NCI-H1105 (cell line): ENCODE results near the gene TMC4.
A peak's percentile ranks its signal among the peaks of the same experiment; 100 is the strongest.

Experiments used
- DNase-seq: peaks from one replicate; lab custom pipeline; 2025; lab: John Stamatoyannopoulos, UW

The TMC4 gene

GRCh38 chr19:54155694-54156093 is 17.3 kb downstream of the TMC4 start:
- DNase-seq = no peak

- no peak for DNase-seq
Observed at GRCh38 chr19:54154603-54155345, 18.2 kb downstream of the TMC4 start.

- no peak for DNase-seq
Observed at GRCh38 chr19:54153731-54154326, 19.1 kb downstream of the TMC4 start.

GRCh38 chr19:54152878-54153524 is 20.0 kb downstream of the TMC4 start:
- DNase-seq = no peak

- no peak for DNase-seq
Observed at GRCh38 chr19:54152267-54152666, 20.7 kb downstream of the TMC4 start.

GRCh38 chr19:54151362-54152035 is 21.5 kb downstream of the TMC4 start:
- no peak for DNase-seq

- DNase-seq = no peak
Observed at GRCh38 chr19:54149021-54149812, 23.7 kb downstream of the TMC4 start.

GRCh38 chr19:54148158-54148557 is 24.8 kb downstream of the TMC4 start:
- DNase-seq = no peak

GRCh38 chr19:54147676-54148075 is 25.3 kb downstream of the TMC4 start:
- no peak for DNase-seq

- no peak for DNase-seq
Observed at GRCh38 chr19:54145541-54146158, 27.3 kb downstream of the TMC4 start.

- no peak for DNase-seq
Observed at GRCh38 chr19:54142166-54142780, 30.7 kb downstream of the TMC4 start.

GRCh38 chr19:54141356-54141755 is 31.6 kb downstream of the TMC4 start:
- no peak for DNase-seq

- DNase-seq = no peak
Observed at GRCh38 chr19:54138489-54139256, 34.3 kb downstream of the TMC4 start.

GRCh38 chr19:54137699-54138488 is 35.1 kb downstream of the TMC4 start, which contains the start of gene CNOT3:
Gene CNOT3 (plus strand): TSS chr19:54137762. CDS start chr19:54142979, 5,217 bp downstream.
- peak; percentile 18 for DNase-seq

GRCh38 chr19:54136864-54137698 is 35.9 kb downstream of the TMC4 start:
- DNase-seq = peak; percentile 100

- no peak for DNase-seq
Observed at GRCh38 chr19:54136086-54136863, 36.7 kb downstream of the TMC4 start.

GRCh38 chr19:54133957-54134590 is 38.9 kb downstream of the TMC4 start:
- no peak for DNase-seq
